ENCODE measurements around the gene NTN5. TPM values are rescaled to one million over a fixed set of nuclear protein-coding genes. Genes with fewer than 3 reads are reported as not detected.
A peak's percentile ranks its signal among the peaks of the same experiment; 100 is the strongest.
"Not testable (repeated sequence)": the region's sequence is repeated elsewhere in the genome, so short reads cannot be mapped to it uniquely, and the experiment has no call there.

NTN5 gene
- total RNA-seq, 2 donors from 2014 or later = 0.32 TPM; not detected in 1

- no peak overlapping the region for H3K4me3 ChIP-seq
- H3K4me1 ChIP-seq = no peaks in the 10 kb centered on the region
- no peaks in the 10 kb centered on the region for H3K36me3 ChIP-seq
- no peak overlapping the region for H3K27ac ChIP-seq
- no peak for DNase-seq
- no peaks in the 10 kb centered on the region for H3K9me3 ChIP-seq
- no peak overlapping the region for H3K9ac ChIP-seq (ENCODE audit: low read depth in 2 of 2, low read length in 2 of 2)
- H3K27me3 ChIP-seq = no peaks in the 10 kb centered on the region
- no peak for TF ChIP-seq CTCF (IDR thresholded peaks at IDR 0.05)
- intact Hi-C loops (cut with DNase I) = no loop called here
Observed at GRCh38 chr19:48663667-48664066, 9.2 kb downstream of the NTN5 start.

GRCh38 chr19:48661711-48662090 lies 11.1 kb downstream of the NTN5 start:
- H3K4me3 ChIP-seq = no peak overlapping the region
- H3K9me3 ChIP-seq = no peaks in the 10 kb centered on the region
- TF ChIP-seq CTCF (IDR thresholded peaks at IDR 0.05) = no peak
- intact Hi-C loops (cut with DNase I) = no loop called here
- H3K36me3 ChIP-seq = no peaks in the 10 kb centered on the region
- H3K27me3 ChIP-seq = no peaks in the 10 kb centered on the region
- H3K9ac ChIP-seq (ENCODE audit: low read depth in 2 of 2, low read length in 2 of 2) = no peak overlapping the region
- DNase-seq = no peak
- no peak overlapping the region for H3K27ac ChIP-seq
- H3K4me1 ChIP-seq = no peaks in the 10 kb centered on the region

- Histone ChIP-seq H3K27ac (no peak overlapping the region), H3K9me3 (no peaks in the 10 kb centered on the region), H3K4me1 (no peaks in the 10 kb centered on the region), H3K4me3 (peak overlapping the region; percentile 2), H3K27me3 (no peaks in the 10 kb centered on the region), H3K9ac (ENCODE audit: low read depth in 2 of 2, low read length in 2 of 2) (no peak overlapping the region), H3K36me3 (no peaks in the 10 kb centered on the region)
- peak; percentile 80 for DNase-seq
- no peak for TF ChIP-seq CTCF (IDR thresholded peaks at IDR 0.05)
- intact Hi-C loops (cut with DNase I) = no loop called here
Observed at GRCh38 chr19:48660852-48661710, 11.7 kb downstream of the NTN5 start.

GRCh38 chr19:48659768-48660167 lies 13.0 kb downstream of the NTN5 start:
- H3K27ac ChIP-seq = no peak overlapping the region
- no peaks in the 10 kb centered on the region for H3K9me3 ChIP-seq
- intact Hi-C loops (cut with DNase I) = no loop called here
- H3K4me1 ChIP-seq = no peaks in the 10 kb centered on the region
- TF ChIP-seq CTCF (IDR thresholded peaks at IDR 0.05) = no peak
- no peak overlapping the region for H3K9ac ChIP-seq (ENCODE audit: low read depth in 2 of 2, low read length in 2 of 2)
- no peaks in the 10 kb centered on the region for H3K36me3 ChIP-seq
- DNase-seq = no peak
- no peak overlapping the region for H3K4me3 ChIP-seq
- no peaks in the 10 kb centered on the region for H3K27me3 ChIP-seq

- TF ChIP-seq CTCF (IDR thresholded peaks at IDR 0.05) = no peak
- intact Hi-C loops (cut with DNase I) = no loop called here
- no peaks in the 10 kb centered on the region for H3K9me3 ChIP-seq
- no peaks in the 10 kb centered on the region for H3K27me3 ChIP-seq
- H3K4me3 ChIP-seq = no peak overlapping the region
- H3K27ac ChIP-seq = peak overlapping the region; percentile 9
- no peaks in the 10 kb centered on the region for H3K4me1 ChIP-seq
- H3K9ac ChIP-seq (ENCODE audit: low read depth in 2 of 2, low read length in 2 of 2) = no peak overlapping the region
- no peak for DNase-seq
- no peaks in the 10 kb centered on the region for H3K36me3 ChIP-seq
Observed at GRCh38 chr19:48658483-48658882, 14.3 kb downstream of the NTN5 start.

GRCh38 chr19:48657828-48658227 lies 15.0 kb downstream of the NTN5 start:
- H3K9me3 ChIP-seq; intact Hi-C loops (cut with DNase I); H3K4me1 ChIP-seq; H3K36me3 ChIP-seq; H3K4me3 ChIP-seq; H3K9ac ChIP-seq (ENCODE audit: low read depth in 2 of 2, low read length in 2 of 2); H3K27me3 ChIP-seq: not testable (repeated sequence)
- peak; percentile 32 for DNase-seq
- peak overlapping the region; percentile 9 for H3K27ac ChIP-seq

Measured in colonic mucosa (tissue), 4 donors.